Sigmoid colon (tissue), 7 donors: ENCODE measurements around the gene PIGV. TPM values are rescaled to one million over a fixed set of nuclear protein-coding genes. Genes with fewer than 3 reads are reported as not detected.
A peak's percentile ranks its signal among the peaks of the same experiment; 100 is the strongest.

Source experiments
- DNase-seq: peaks from one replicate; pipeline ENCODE4 v3.0.0-alpha.2; 2019
- H3K27ac ChIP-seq, 4 donors: fragments of 200-600 bp; sonication (generic); one replicate each; pipeline ENCODE4 v1.5.1; 2016 to 2019; ENCODE audit warnings: mild to moderate bottlenecking in 1 of 4
- H3K27me3 ChIP-seq, 3 donors: fragments of 200-600 bp; sonication (generic); one replicate each; pipeline ENCODE4 v1.5.1; 2019; ENCODE audit warnings: mild to moderate bottlenecking in 1 of 3
- H3K36me3 ChIP-seq, 4 donors: fragments of 200-600 bp; sonication (generic); one replicate each; pipeline ENCODE4 v1.5.1; 2016 to 2019
- H3K4me1 ChIP-seq, 4 donors: fragments of 200-600 bp; sonication (generic); one replicate each; pipeline ENCODE4 v1.5.1; 2017 to 2019
- H3K4me3 ChIP-seq, 4 donors: fragments of 200-600 bp; sonication (generic); one replicate each; pipeline ENCODE4 v1.5.1; 2017 to 2019; ENCODE audit warnings: mild to moderate bottlenecking in 2 of 4, moderate library complexity in 1 of 4
- H3K9me3 ChIP-seq, 4 donors: fragments of 200-600 bp in 3 of 4; sonication (generic) in 3 of 4; one replicate each; pipeline versions ENCODE4 v1.5.1 to v1.6.1; 2013 to 2019
- CTCF ChIP-seq, 4 experiments: fragments of 450-650 bp in 3 of 4; fragments of 200-600 bp in 1 of 4; IDR thresholded peaks; one replicate each; pipeline ENCODE4 v1.5.1; 2016 to 2019; ENCODE audit warnings: antibody characterized with exemption in 4 of 4, mild to moderate bottlenecking in 3 of 4, moderate library complexity in 2 of 4
- EP300 ChIP-seq, 4 donors: sonication (generic); formaldehyde crosslinking; IDR thresholded peaks; one replicate each; pipeline ENCODE4 v1.6.1; 2017; ENCODE audit warnings: antibody characterized with exemption in 4 of 4
- POLR2A ChIP-seq, 2 donors: fragments of 450-650 bp; IDR thresholded peaks; one replicate each; pipeline ENCODE4 v1.6.1; 2016; ENCODE audit warnings: antibody characterized with exemption in 2 of 2, mild to moderate bottlenecking in 2 of 2, moderate library complexity in 2 of 2
- POLR2AphosphoS5 ChIP-seq, 4 donors: sonication (generic); formaldehyde crosslinking; IDR thresholded peaks; one replicate each; pipeline ENCODE4 v1.6.1; 2017; ENCODE audit warnings: antibody characterized with exemption in 4 of 4
- WGBS, 2 donors: extraction: QIAGEN DNeasy Blood & Tissue Kit; methylation state at CpG; one replicate each; pipeline ENCODE4 v1.1.7; 2013; 5-methylcytosine and 5-hydroxymethylcytosine counted together
- intact Hi-C: fragments of 100-400 bp; cut with DNase I; formaldehyde crosslinking; loops from one replicate; pipeline ENCODE4 v1.15.1; 2023
- polyA plus RNA-seq, 3 donors: library from polyadenylated mRNA; stranded (reverse); fragments of 200-250 nt; gene quantifications; one replicate each; pipeline ENCODE4 v1.2.3, GENCODE V29; 2013
- total RNA-seq, 4 donors: library from RNA; depleted of rRNA; stranded (reverse); fragments of >200 nt; gene quantifications; one replicate each; pipeline ENCODE4 v1.1.0, GENCODE V29; 2016
- donor health status: healthy with polysubstance abuse.
- donor health status: Bipolar disorder and iron deficiency.
- donor health status: healthy.

Gene PIGV
- total and polyA plus RNA-seq, 7 donors, result 5.1 to 24.9 (median 11.5) TPM

DNA sequence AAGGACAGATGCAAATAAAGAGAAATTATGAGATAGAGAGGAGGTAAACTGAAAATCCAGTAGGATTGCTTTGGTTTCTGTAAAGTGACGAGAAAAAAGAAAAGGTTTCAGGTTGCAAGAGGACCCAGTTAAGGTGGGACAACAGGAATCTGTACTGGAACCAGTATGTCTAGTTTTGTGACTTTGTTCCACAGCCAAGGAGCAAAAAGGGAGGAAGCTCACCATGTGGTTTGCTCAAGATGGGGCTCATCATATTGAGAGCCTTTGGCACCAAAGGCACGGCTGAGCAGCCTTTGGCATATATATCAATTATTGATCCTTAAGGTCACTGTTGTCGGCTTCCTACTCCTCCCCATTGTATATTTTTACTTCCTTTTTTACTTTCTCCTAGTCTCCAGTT, 37.0 kb downstream of the PIGV start:
- H3K27me3 ChIP-seq, result no peaks in the 10 kb centered on the region
- peaks cover 0 to 36% (median 32%) of the 10 kb centered on the region in 4 donors for H3K4me1 ChIP-seq
- H3K27ac ChIP-seq, result no peak overlapping the region
- no peaks in the 10 kb centered on the region for H3K9me3 ChIP-seq
- no peak for TF ChIP-seq POLR2AphosphoS5 (IDR thresholded peaks at IDR 0.05)
- no peak for TF ChIP-seq EP300 (IDR thresholded peaks at IDR 0.05)
- no peak for TF ChIP-seq POLR2A (IDR thresholded peaks at IDR 0.05)
- intact Hi-C loops, result no loop called here
- DNase-seq, result no peak
- no peaks in the 10 kb centered on the region for H3K36me3 ChIP-seq
- 43 to 77% methylated on average over 3 of the region's 3 CpGs for WGBS, 2 donors
- no peak overlapping the region for H3K4me3 ChIP-seq

GRCh38 chr1:26826261-26827105, 38.7 kb downstream of the PIGV start, which contains the start of gene ZDHHC18:
Gene ZDHHC18, plus strand, starts transcription at chr1:26826688. Its CDS starts 117 bp downstream, at chr1:26826805.
- peaks cover 0 to 40% (median 33%) of the 10 kb centered on the region in 4 donors for H3K4me1 ChIP-seq
- DNase-seq, result peak; percentile 82
- TF ChIP-seq POLR2AphosphoS5 (IDR thresholded peaks at IDR 0.05) (peak in 2 of 4 donors; percentile 8 to 43), POLR2A (IDR thresholded peaks at IDR 0.05) (no peak), EP300 (IDR thresholded peaks at IDR 0.05) (no peak), CTCF (IDR thresholded peaks at IDR 0.05) (peak; percentile 16 to 44 (median 28))
- no peaks in the 10 kb centered on the region for H3K36me3 ChIP-seq
- intact Hi-C loops, result loop anchor here (1.0 kb wide), 1 partner anchor 39 kb away; no protein-coding TSS in a partner anchor
- H3K9me3 ChIP-seq, result no peaks in the 10 kb centered on the region
- H3K27me3 ChIP-seq, result no peaks in the 10 kb centered on the region
- H3K4me3 ChIP-seq, result peak within 1 kb of the TSS; percentile 68 to 90 (median 86)
- H3K27ac ChIP-seq, result peak within 1 kb of the TSS; percentile 73 to 86 (median 83)
- WGBS, 2 donors, result 1% methylated on average over 107 of the region's 107 CpGs

DNA sequence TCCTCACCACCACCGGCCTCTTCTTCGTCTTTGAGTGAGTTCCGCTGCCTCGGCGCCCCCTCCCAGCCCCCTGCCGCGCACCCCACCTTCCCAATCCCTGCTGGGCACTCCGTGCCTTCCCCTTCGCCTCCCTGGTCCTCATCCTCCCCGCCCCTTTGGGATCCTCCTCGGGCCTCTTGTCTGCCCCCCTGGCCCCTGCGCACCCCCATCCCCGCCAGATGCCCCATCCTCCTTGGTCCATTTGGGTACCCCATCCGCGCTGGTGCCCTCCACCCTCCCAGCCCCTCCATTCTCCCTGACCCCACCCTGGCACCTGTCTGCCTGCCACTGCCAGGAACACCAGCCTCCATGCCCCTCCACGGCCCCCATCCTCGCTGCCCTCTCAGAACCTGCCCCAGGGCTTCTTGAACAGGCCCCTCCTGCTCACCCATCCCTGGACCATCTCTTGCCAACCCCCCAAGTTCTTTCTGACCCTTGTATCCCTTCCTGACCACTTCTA, 39.4 kb downstream of the PIGV start:
- DNase-seq, result no peak
- peak overlapping the region; percentile 68 to 90 (median 86) for H3K4me3 ChIP-seq
- peaks cover 0 to 5% (median under 1%) of the 10 kb centered on the region in 4 donors for H3K36me3 ChIP-seq
- no peaks in the 10 kb centered on the region for H3K27me3 ChIP-seq
- intact Hi-C loops, result no loop called here
- no peaks in the 10 kb centered on the region for H3K9me3 ChIP-seq
- 1% methylated on average over 17 of the region's 17 CpGs for WGBS, 2 donors
- H3K4me1 ChIP-seq, result peaks cover 0 to 40% (median 33%) of the 10 kb centered on the region in 4 donors
- TF ChIP-seq CTCF (IDR thresholded peaks at IDR 0.05), result no peak
- no peak for TF ChIP-seq POLR2A (IDR thresholded peaks at IDR 0.05)
- TF ChIP-seq EP300 (IDR thresholded peaks at IDR 0.05), result no peak
- TF ChIP-seq POLR2AphosphoS5 (IDR thresholded peaks at IDR 0.05), result no peak
- peak overlapping the region; percentile 73 to 86 (median 83) for H3K27ac ChIP-seq

DNA sequence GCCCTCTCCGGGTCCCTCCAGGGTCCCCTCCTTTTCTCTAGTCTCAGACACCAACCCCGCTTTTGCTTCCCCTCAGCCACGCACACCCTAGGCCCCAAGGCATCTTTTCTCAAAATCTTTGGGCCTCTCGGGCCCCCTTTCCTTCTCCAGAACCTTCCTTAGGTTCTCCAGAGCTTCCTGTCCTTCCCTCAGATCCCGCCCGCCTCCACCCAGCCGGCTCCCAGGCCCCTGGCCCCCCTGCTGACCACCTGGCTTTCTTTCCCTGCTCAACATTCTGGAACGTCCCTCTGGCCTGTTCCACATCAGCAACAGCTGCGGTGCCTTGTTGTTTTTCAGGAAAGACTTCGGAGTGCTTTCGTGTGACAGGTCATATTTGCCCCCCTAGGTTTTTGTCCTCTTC, 39.9 kb downstream of the PIGV start:
- 38 to 54% methylated on average over 11 of the region's 11 CpGs for WGBS, 2 donors
- H3K27me3 ChIP-seq, result no peaks in the 10 kb centered on the region
- peak overlapping the region; percentile 68 to 90 (median 86) for H3K4me3 ChIP-seq

GRCh38 chr1:26828411-26828991, 40.8 kb downstream of the PIGV start:
- DNase-seq, result no peak
- Histone ChIP-seq H3K27me3 (no peaks in the 10 kb centered on the region), H3K9me3 (no peaks in the 10 kb centered on the region), H3K36me3 (peaks cover 8 to 19% (median 11%) of the 10 kb centered on the region in 4 donors), H3K27ac (peak overlapping the region in 1 of 4 donors; percentile 86), H3K4me3 (no peak overlapping the region), H3K4me1 (peaks cover 0 to 40% (median 33%) of the 10 kb centered on the region in 4 donors)
- TF ChIP-seq EP300 (IDR thresholded peaks at IDR 0.05) (no peak), POLR2AphosphoS5 (IDR thresholded peaks at IDR 0.05) (no peak), CTCF (IDR thresholded peaks at IDR 0.05) (no peak), POLR2A (IDR thresholded peaks at IDR 0.05) (no peak)
- WGBS, 2 donors, result 53 to 66% methylated on average over 4 of the region's 4 CpGs
- intact Hi-C loops, result no loop called here

More for the DNA sequence above, 39.9 kb downstream of the PIGV start:
- no peak for TF ChIP-seq EP300 (IDR thresholded peaks at IDR 0.05)
- peaks cover 0 to 10% (median 3%) of the 10 kb centered on the region in 4 donors for H3K36me3 ChIP-seq
- DNase-seq, result no peak
- peak overlapping the region; percentile 73 to 86 (median 83) for H3K27ac ChIP-seq
- intact Hi-C loops, result no loop called here
- peaks cover 0 to 40% (median 33%) of the 10 kb centered on the region in 4 donors for H3K4me1 ChIP-seq
- H3K9me3 ChIP-seq, result no peaks in the 10 kb centered on the region
